Measurements from ENCODE around the gene CHRNA3.

Gene CHRNA3

DNA sequence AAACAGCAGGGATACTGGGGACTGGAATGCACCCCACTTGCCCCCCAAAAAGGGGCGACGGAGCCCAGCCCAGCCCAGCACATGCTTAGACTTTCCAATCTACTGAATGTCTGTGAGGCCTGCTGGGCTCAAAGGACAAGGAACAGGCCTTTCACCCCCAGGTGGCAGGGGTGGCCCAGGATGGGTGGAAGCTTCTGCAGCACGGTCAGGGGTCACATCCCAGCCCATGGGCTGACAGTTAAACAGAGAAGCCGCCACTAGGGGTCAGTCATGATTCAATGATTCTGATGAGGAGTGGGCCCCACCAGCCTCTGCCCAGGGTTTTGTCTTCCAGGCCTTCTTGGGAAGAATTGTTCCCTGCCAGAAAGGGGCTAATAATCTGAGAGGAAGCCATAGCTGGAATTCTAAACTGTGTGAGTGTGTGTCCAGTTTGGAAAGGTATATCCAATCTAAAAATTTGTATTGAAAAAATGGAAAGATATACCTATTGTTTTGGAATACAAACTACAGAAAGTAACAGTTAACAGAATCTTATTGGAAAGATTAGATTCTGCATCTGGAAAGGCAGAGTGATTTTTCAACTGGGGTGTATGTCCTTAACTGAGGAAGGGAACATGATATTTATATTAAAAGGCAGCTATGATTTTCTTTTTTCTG, 18.0 kb upstream of the CHRNA3 start:
- H3K27ac ChIP-seq, result no peak overlapping the region
- H3K9me3 ChIP-seq, result peaks cover 5% of the 10 kb centered on the region; the same call in 1 of the 2 replicates
- no peaks in the 10 kb centered on the region for H3K36me3 ChIP-seq
- no peak for TF ChIP-seq Cebpa-rat (IDR thresholded peaks at IDR 0.05)
- peaks cover 21% of the 10 kb centered on the region for H3K4me1 ChIP-seq
- H3K4me3 ChIP-seq, result no peak overlapping the region
- no peak overlapping the region for H3K9ac ChIP-seq
- H4K20me1 ChIP-seq, result no peaks in the 10 kb centered on the region
- no peak overlapping the region for H3K4me2 ChIP-seq
- no peaks in the 10 kb centered on the region for H3K27me3 ChIP-seq

DNA sequence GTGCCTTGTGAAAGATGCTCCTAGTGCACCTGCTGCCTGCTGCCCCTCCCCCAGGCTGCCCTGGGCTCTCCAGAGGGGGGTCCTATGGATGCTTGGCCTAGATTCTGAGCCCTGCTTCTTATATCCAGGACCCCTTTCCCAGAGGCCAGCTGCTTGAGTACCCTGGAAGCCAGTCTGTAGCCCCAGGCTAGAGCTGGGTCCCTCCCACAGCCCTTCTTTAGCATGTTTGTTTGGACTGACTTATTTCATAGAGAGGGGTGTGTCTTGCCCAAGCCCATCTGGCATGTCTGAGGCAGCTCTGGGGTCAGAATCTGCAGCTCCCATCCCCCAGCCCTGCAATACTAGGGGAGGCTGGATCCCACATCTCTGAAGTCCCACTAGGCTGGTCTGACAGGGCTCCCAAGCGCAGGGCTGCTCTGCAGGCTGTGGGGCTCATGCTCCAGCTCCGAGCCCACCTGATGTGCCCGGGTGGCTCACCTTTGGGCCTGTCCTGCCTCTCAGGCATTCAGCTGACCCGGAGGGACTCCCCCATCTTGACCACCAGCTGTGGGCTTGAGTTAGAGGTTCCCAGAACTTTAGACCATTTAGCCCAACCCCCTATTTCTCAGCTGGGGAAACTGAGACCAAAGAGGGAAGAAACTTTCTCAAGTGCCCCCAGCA, 17.1 kb upstream of the CHRNA3 start:
- H3K9me3 ChIP-seq, result peaks cover 14% of the 10 kb centered on the region
- H4K20me1 ChIP-seq, result no peaks in the 10 kb centered on the region
- peaks cover 21% of the 10 kb centered on the region for H3K4me1 ChIP-seq
- H3K4me2 ChIP-seq, result no peak overlapping the region
- H3K27ac ChIP-seq, result no peak overlapping the region
- H3K27me3 ChIP-seq, result no peaks in the 10 kb centered on the region
- no peaks in the 10 kb centered on the region for H3K36me3 ChIP-seq
- no peak overlapping the region for H3K9ac ChIP-seq
- H3K4me3 ChIP-seq, result no peak overlapping the region
- TF ChIP-seq Cebpa-rat (IDR thresholded peaks at IDR 0.05), result no peak

DNA sequence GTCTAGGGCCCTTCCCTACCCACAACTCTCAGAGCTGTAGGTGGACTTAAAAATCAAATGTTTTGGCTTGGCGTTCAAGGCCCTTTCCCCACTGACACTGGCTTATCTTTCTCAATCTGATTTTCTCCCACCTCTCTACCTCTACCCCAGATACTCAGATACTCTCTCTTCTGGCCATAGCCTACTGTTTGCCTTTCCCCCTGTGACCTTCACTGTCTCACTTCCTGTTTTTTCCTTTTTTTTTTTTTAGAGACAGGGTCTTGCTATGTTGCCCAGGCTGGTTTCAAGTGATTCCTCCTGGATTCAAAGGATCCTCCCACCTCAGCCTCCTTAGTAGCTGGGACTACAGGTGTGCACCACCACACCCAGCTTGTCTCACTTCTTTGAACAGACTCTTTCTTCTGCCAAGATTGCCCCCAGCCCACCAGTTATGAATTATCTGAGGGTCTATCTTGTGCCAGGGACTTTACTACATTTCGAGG, 15.6 kb upstream of the CHRNA3 start:
- no peaks in the 10 kb centered on the region for H3K27me3 ChIP-seq
- no peak overlapping the region for H3K4me3 ChIP-seq
- H3K4me1 ChIP-seq, result peaks cover 13% of the 10 kb centered on the region
- H3K36me3 ChIP-seq, result no peaks in the 10 kb centered on the region
- peaks cover 20% of the 10 kb centered on the region for H3K9me3 ChIP-seq
- no peaks in the 10 kb centered on the region for H4K20me1 ChIP-seq
- no peak overlapping the region for H3K27ac ChIP-seq
- TF ChIP-seq Cebpa-rat (IDR thresholded peaks at IDR 0.05), result no peak
- H3K4me2 ChIP-seq, result no peak overlapping the region
- no peak overlapping the region for H3K9ac ChIP-seq

DNA sequence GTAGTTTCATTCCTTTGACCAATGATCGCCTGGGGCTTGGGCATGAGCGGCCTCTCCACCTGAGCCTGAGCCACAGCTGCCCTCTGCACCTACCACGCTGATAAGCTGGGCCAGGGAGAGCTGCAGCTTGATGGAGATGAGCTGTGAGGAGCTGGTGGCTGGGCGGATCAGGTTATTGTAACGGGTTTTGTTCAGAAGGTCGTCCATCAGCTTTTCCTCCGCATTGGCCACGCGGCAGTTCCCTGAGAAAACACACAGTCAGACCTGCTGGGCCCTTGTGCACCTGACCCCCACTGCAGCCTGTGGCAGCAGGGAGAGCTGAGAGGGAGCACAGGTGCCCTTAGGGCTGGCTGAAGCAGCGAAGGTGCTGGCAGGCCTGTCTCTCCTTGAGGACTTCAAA, 14.6 kb upstream of the CHRNA3 start:
- H3K9ac ChIP-seq, result no peak overlapping the region
- no peak overlapping the region for H3K27ac ChIP-seq
- no peak for TF ChIP-seq Cebpa-rat (IDR thresholded peaks at IDR 0.05)
- H3K27me3 ChIP-seq, result no peaks in the 10 kb centered on the region
- H3K4me2 ChIP-seq, result no peak overlapping the region
- H3K9me3 ChIP-seq, result peaks cover 20% of the 10 kb centered on the region
- no peaks in the 10 kb centered on the region for H4K20me1 ChIP-seq
- H3K36me3 ChIP-seq, result no peaks in the 10 kb centered on the region
- no peak overlapping the region for H3K4me3 ChIP-seq
- peaks cover 5% of the 10 kb centered on the region for H3K4me1 ChIP-seq

DNA sequence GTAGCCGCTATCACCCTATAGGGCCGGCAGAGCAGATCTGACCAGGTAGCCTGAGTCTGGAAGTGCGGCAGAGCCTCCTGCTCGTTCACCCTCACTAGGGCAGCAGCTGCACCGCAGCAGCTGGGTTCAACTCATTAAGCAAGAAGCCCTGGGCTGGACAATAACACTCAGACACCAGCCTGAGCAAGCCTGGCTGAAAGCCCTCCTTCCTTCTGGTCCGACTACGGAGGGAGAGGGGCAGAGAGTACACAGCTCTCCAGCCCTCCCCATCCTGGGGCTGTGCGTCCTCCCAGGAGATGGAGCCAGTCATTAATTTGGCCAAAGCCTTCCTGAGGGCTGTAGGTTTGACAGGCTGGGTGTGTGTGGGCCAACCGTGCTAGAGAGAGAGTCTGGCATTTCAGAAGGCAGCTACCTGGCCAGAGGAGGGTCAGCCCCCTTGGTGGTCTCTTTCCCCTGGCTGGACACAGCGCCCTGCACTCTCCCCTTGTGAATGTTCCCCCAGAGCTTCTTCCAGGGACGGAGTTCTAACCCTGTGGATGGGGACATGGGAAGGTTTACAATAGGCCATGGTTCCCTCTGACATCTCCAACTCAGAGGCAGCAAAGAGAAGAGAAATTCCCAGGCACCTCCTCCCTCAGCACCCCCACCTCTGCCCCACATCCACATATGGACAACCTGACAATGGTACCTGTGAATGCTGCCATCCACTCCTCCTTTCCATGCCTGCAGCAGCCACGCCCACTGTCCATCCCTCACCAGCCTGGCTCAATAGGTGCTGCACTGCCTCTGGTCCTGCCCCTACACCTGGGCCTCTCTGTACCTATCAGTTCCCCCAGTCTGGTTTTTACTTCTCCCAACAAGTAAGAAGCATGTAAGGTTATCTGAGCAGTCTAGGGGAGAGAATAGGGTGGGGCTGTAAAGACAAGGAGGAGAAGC, 13.7 kb upstream of the CHRNA3 start:
- Histone ChIP-seq H3K4me1 (no peaks in the 10 kb centered on the region), H4K20me1 (no peaks in the 10 kb centered on the region), H3K27me3 (no peaks in the 10 kb centered on the region), H3K9me3 (peaks cover 20% of the 10 kb centered on the region), H3K36me3 (no peaks in the 10 kb centered on the region), H3K4me2 (no peak overlapping the region), H3K9ac (no peak overlapping the region), H3K4me3 (no peak overlapping the region), H3K27ac (no peak overlapping the region)
- no peak for TF ChIP-seq Cebpa-rat (IDR thresholded peaks at IDR 0.05)

DNA sequence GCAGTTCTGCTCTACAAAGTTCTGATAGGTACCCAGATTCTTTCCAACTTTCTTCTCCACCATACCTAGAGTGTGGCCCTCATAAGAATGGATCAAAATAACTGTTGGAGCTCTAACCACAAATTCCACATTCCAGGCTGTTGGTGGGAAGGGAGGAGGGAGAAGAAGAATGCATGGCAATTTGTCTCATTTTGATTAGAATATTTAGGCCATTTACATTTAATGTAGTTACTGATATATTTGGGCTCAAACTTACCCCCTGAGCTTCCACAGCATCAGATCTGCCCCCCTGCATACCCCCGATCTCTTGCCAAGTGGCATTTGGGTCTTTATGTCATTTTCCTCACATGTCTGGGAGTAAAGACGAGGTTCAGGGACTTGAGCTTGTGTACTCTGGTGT, 12.6 kb upstream of the CHRNA3 start:
- Histone ChIP-seq H3K4me2 (no peak overlapping the region), H3K36me3 (no peaks in the 10 kb centered on the region), H3K27me3 (no peaks in the 10 kb centered on the region), H4K20me1 (no peaks in the 10 kb centered on the region), H3K4me1 (no peaks in the 10 kb centered on the region), H3K9ac (no peak overlapping the region), H3K9me3 (peaks cover 20% of the 10 kb centered on the region), H3K27ac (no peak overlapping the region), H3K4me3 (no peak overlapping the region)
- no peak for TF ChIP-seq Cebpa-rat (IDR thresholded peaks at IDR 0.05)

DNA sequence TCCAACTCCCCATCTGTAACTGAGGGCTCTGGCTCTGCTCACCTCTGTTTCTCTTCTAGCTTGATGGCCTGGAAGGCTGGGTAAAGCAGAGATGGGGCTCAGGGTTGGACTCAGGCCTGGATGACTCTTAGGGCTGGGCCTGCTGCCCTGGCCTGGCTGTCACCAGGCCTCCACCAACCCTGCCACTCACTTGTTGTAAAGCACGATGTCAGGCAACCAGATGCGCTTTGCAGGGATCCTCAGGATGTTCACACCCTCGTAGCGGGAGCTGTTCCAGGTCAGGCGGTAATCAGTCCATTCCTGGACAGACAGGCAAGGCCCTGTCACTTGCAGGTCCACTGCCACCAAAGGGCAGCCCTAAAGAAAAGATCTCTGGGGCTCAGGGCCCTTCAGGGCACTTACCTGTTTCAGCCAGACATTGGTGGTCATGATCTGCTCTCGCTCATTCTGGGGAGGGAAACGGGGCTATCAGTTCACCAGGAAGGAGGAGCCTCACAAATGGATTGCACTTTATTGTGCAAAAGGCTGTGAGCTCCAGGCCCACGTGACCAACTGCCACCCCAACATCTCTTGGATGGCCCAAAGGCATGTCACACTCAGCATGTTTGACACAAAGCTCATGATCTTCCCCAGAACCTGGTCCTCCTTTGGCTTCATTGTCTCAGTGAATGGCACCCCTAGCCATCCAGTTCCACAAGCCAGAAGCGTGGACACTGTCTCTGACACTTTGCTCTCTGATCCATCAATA, 10.3 kb upstream of the CHRNA3 start:
- H3K4me2 ChIP-seq, result no peak overlapping the region
- no peaks in the 10 kb centered on the region for H3K27me3 ChIP-seq
- no peak overlapping the region for H3K27ac ChIP-seq
- H3K9ac ChIP-seq, result no peak overlapping the region
- no peaks in the 10 kb centered on the region for H3K36me3 ChIP-seq
- TF ChIP-seq Cebpa-rat (IDR thresholded peaks at IDR 0.05), result no peak
- H4K20me1 ChIP-seq, result no peaks in the 10 kb centered on the region
- no peaks in the 10 kb centered on the region for H3K4me1 ChIP-seq
- H3K4me3 ChIP-seq, result no peak overlapping the region
- H3K9me3 ChIP-seq, result peaks cover 20% of the 10 kb centered on the region

DNA sequence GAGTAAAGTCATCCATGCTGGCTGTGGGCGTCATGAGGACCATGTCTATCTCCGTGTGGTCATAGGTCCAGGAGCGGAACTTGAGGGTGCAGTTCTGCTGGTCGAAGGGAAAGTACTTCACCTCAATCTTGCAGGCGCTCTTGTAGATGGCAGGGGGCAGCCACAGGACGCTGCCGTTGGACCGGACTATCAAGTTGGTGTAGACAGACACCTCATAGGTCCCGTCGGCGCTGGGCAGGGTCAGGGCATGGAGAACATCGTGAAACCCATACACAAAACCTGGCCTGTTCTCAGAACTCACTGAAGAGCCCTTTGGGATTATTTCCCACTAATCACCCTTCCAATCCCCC, 8.9 kb upstream of the CHRNA3 start:
- H3K9ac ChIP-seq, result no peak overlapping the region
- H3K4me1 ChIP-seq, result no peaks in the 10 kb centered on the region
- no peak overlapping the region for H3K4me3 ChIP-seq
- H3K9me3 ChIP-seq, result peaks cover 20% of the 10 kb centered on the region
- H3K36me3 ChIP-seq, result no peaks in the 10 kb centered on the region
- no peak for TF ChIP-seq Cebpa-rat (IDR thresholded peaks at IDR 0.05)
- H3K4me2 ChIP-seq, result no peak overlapping the region
- H3K27ac ChIP-seq, result no peak overlapping the region
- H3K27me3 ChIP-seq, result no peaks in the 10 kb centered on the region
- H4K20me1 ChIP-seq, result no peaks in the 10 kb centered on the region

DNA sequence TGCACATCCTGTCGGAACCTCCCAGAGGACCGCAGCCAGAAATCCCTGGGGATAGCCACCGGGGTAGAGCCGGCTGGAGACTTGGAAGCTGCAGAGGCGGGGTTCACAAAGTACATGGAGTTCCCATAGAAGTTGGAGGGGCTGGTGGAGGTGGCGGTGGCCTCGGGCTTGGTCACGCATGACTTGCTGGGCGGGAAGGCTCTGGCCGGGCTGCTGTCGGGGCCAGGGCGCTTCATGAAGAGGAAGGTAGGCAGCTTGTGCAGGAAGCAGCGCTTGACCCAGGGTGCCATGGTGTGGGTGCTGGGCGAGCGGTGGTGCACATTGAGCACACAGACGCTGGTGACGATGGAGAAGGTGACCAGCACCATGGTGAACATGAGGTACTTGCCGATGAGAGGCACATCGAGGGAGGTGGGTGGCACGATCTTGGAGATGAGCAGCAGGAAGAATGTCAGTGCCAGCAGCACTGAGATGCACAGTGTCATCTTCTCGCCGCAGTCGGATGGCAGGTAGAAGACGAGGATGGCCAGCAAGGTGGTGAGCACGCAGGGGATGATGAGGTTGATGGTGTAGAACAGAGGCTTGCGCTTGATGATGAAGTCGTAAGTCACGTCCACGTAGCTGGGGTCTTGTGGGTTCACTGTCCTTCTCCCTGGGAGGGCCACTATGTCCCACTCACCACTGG, 8.4 kb upstream of the CHRNA3 start:
- Histone ChIP-seq H4K20me1 (no peaks in the 10 kb centered on the region), H3K4me2 (no peak overlapping the region), H3K9ac (no peak overlapping the region), H3K4me1 (no peaks in the 10 kb centered on the region), H3K27me3 (no peaks in the 10 kb centered on the region), H3K36me3 (no peaks in the 10 kb centered on the region), H3K9me3 (peaks cover 18% of the 10 kb centered on the region), H3K27ac (no peak overlapping the region), H3K4me3 (no peak overlapping the region)
- no peak for TF ChIP-seq Cebpa-rat (IDR thresholded peaks at IDR 0.05)

Measured in BLaER1 (cell line).